Heart right ventricle (tissue), 16 donors: ENCODE measurements around the gene C19orf73. TPM values are rescaled to one million over a fixed set of nuclear protein-coding genes. Genes with fewer than 3 reads are reported as not detected.

Experiments
- ATAC-seq, 8 donors: fragments of 200-7000 bp; cut with Tn5 transposase; one replicate each; pipeline ENCODE4 v1.9.1; 2020; ENCODE audit warnings: mild to moderate bottlenecking in 8 of 8, moderate library complexity in 8 of 8, moderate number of reproducible peaks in 1 of 8
- DNase-seq, 2 donors: peaks; one replicate each; pipeline ENCODE4 v3.0.0-alpha.2; 2020
- H3K27ac ChIP-seq, 10 donors: fragments of 200-600 bp; sonication (generic) in 2 of 10; one replicate each; pipeline versions ENCODE4 v1.5.0 to v1.8.0; 2020 to 2022; ENCODE audit warnings: mild to moderate bottlenecking in 3 of 10
- H3K27me3 ChIP-seq, 7 donors: fragments of 200-600 bp; one replicate each; pipeline ENCODE4 v1.8.0; 2021 to 2022; ENCODE audit warnings: mild to moderate bottlenecking in 2 of 7
- H3K36me3 ChIP-seq, 9 donors: fragments of 200-600 bp; sonication (generic) in 1 of 9; one replicate each; pipeline versions ENCODE4 v1.5.0 to v1.8.0; 2020 to 2022; ENCODE audit warnings: mild to moderate bottlenecking in 2 of 9
- H3K4me1 ChIP-seq, 9 donors: fragments of 200-600 bp; sonication (generic) in 1 of 9; one replicate each; pipeline versions ENCODE4 v1.5.0 to v1.8.0; 2020 to 2022; ENCODE audit warnings: mild to moderate bottlenecking in 4 of 9
- H3K4me3 ChIP-seq, 10 donors: fragments of 200-600 bp; sonication (generic) in 2 of 10; one replicate each; pipeline versions ENCODE4 v1.5.0 to v1.8.0; 2020 to 2022; ENCODE audit warnings: mild to moderate bottlenecking in 7 of 10, moderate library complexity in 2 of 10
- H3K9me3 ChIP-seq, 11 donors: fragments of 200-600 bp in 10 of 11; sonication (generic) in 2 of 11; one replicate each; pipeline versions ENCODE4 v1.5.0 to v1.8.0; 2013 to 2022; ENCODE audit warnings: mild to moderate bottlenecking in 2 of 11, control low read depth in 1 of 11, moderate library complexity in 1 of 11
- WGBS, 2 donors: extraction: QIAGEN DNeasy Blood & Tissue Kit; methylation state at CpG; one replicate each; pipeline ENCODE4 v1.1.7; 2013; ENCODE audit warnings: inconsistent platforms in 1 of 2; 5-methylcytosine and 5-hydroxymethylcytosine counted together
- intact Hi-C, 10 donors: fragments of 100-400 bp; cut with DNase I; formaldehyde crosslinking; loops; one replicate each; pipeline versions ENCODE4 v1.11.1 to v1.14.2; 2022
- polyA plus RNA-seq, 2 donors: library from polyadenylated mRNA; stranded (reverse); fragments of 200-250 nt; gene quantifications; one replicate each; pipeline ENCODE4 v1.2.3, GENCODE V29; 2013
- total RNA-seq, 10 donors: library from RNA; stranded (reverse); fragmentation: NEBNext Ultra II Directional in 3 of 10; extraction: Animal tissue kit (Norgen Biotek cat#: 25700) in 3 of 10; gene quantifications; one replicate each; pipeline versions ENCODE4 v1.2.1 to v1.2.4, GENCODE V29; 2021 to 2023
- TF ChIP-seq, protein P1 (sequence below), 9 donors: fragments of 200-600 bp; sonication (generic) in 2 of 9; IDR thresholded peaks; one replicate each; pipeline versions ENCODE4 v1.5.0 to v1.8.0; 2021 to 2022; ENCODE audit warnings: antibody characterized with exemption in 9 of 9, mild to moderate bottlenecking in 5 of 9, moderate library complexity in 1 of 9
- donor health status: Arrhythmogenic right ventricular cardiomyopathy.
- donor health status: ischemic (EF 13 %, LVEDD 7.1; RV severe dilation, severe dysfunction).
- donor health status: healthy with polysubstance abuse.
- donor health status: DM: no; HTN: yes; CAD: no.
- donor health status: DM: no; HTN: no; CAD: no.
- donor health status: ischemic (EF 25% LVEDD 6.9; RV normal size, moderate dysfunction).
- donor health status: ischemic (EF 25% LVEDD 5.7; RV mildly dilated, moderate dysfunction).
- donor health status: healthy.
- donor health status: DM: yes; HTN: yes; CAD: no.
- donor health status: Ischemic cardiomyopathy.
- donor health status: ischemic (EF 35%, LVEDD 5.7; RV mildly dilated, moderate dysfunction).
- donor health status: nonischemic (EF 11% LVEDD 7.7; RV severe dilation, severe dysfunction).
- donor health status: DM: yes; HTN: yes; CAD: no.
- donor health status: PGD.
- donor health status: ischemic (EF 29% LVEDD 5.4; RV normal size, mild dysfunction).
- donor health status: nonischemic (EF 23%, LVEDD 6.1; RV moderate dilation, normal function).

Gene C19orf73
- total and polyA plus RNA-seq, 12 donors: 0.64 to 5.4 (median 1.2) TPM

DNA sequence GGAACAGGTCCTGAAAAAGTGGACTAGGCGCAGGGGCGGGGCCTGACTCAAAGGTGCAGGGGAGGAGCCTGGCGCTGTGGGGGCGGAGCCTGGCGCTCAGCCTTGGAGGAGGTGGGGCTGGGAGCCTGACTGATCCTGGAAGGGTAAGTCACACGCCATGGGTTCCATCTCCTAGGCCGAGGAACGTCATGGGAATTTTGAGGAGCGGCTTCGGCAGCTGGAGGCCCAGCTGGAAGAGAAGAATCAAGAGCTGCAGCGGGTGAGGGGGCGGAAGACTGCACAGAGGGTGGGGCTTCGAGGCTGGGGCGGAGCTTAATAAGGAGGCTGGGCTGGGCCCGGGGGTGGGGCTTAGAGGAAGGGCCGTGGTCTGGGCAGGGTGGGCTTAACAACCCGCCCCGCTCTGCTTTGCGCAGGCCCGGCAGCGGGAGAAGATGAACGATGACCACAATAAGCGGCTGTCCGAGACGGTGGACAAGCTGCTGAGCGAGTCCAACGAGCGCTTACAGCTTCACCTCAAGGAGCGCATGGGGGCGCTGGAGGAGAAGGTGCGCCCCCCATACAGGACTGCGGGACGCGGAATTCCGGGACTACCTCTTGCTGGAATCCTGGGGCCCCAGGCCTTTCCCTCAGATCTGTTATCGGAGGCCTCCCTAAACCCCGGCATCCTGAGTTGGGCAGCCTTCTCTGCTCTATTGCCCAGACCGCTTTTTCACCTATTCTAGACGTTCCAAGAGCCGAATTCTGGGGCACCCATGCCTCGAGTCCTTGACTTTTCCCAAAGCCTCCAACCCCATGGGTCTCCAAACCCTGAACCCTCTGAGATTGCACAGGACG, 14.9 kb upstream of the C19orf73 start:
- WGBS, 2 donors: 22 to 38% methylated on average over 40 to 42 of the region's 42 CpGs
- DNase-seq (peak; percentile 69 to 76), ATAC-seq (peak; percentile 58 to 76 (median 70))
- TF ChIP-seq, protein P1, sequence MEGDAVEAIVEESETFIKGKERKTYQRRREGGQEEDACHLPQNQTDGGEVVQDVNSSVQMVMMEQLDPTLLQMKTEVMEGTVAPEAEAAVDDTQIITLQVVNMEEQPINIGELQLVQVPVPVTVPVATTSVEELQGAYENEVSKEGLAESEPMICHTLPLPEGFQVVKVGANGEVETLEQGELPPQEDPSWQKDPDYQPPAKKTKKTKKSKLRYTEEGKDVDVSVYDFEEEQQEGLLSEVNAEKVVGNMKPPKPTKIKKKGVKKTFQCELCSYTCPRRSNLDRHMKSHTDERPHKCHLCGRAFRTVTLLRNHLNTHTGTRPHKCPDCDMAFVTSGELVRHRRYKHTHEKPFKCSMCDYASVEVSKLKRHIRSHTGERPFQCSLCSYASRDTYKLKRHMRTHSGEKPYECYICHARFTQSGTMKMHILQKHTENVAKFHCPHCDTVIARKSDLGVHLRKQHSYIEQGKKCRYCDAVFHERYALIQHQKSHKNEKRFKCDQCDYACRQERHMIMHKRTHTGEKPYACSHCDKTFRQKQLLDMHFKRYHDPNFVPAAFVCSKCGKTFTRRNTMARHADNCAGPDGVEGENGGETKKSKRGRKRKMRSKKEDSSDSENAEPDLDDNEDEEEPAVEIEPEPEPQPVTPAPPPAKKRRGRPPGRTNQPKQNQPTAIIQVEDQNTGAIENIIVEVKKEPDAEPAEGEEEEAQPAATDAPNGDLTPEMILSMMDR (IDR thresholded peaks at IDR 0.05): peak in 2 of 9 donors; percentile 21 to 25
- Histone ChIP-seq H3K4me3 (peak overlapping the region in 9 of 10 donors; percentile 2 to 43 (median 37)), H3K27ac (peak overlapping the region in 2 of 10 donors; percentile 10 to 28), H3K36me3 (no peaks in the 10 kb centered on the region), H3K9me3 (no peaks in the 10 kb centered on the region), H3K4me1 (peaks cover 0 to 29% (median 17%) of the 10 kb centered on the region in 9 donors), H3K27me3 (peaks cover 0 to 19% (median 0%) of the 10 kb centered on the region in 7 donors)
- intact Hi-C loops: no loop called here

DNA sequence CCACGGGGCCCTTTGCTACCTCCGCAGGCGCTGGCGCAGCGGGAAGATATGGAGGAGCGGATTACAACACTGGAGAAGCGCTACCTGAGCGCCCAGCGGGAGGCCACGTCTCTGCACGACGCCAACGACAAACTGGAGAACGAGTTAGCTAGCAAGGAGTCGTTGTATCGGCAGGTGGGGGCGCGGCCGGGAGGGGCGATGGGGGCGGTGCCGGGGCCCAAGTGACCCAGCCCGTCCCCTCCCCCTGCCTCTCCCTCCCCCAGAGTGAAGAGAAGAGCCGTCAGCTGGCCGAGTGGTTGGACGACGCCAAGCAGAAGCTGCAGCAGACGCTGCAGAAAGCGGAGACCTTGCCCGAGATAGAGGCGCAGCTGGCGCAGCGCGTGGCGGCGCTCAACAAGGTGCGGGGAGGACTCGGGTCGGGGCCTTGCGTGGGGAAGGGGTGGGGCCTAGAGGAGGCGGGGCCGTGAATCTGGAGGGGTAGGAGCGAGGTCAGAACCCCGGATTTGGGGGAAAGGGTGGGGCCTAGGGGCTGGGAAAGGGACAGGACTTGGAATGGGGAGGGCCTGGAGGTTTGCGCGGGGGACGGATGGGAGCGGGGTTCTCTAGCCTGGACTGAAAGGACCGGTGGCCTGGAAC, 14.1 kb upstream of the C19orf73 start:
- TF ChIP-seq, protein P1 (IDR thresholded peaks at IDR 0.05): no peak
- peak overlapping the region in 2 of 10 donors; percentile 10 to 28 for H3K27ac ChIP-seq
- peak overlapping the region in 9 of 10 donors; percentile 2 to 43 (median 37) for H3K4me3 ChIP-seq
- ATAC-seq (peak in 6 of 8 donors; percentile 1 to 19 (median 12)), DNase-seq (peak in 1 of 2 donors; percentile 57)
- peaks cover 0 to 35% (median 24%) of the 10 kb centered on the region in 9 donors for H3K4me1 ChIP-seq
- intact Hi-C loops: no loop called here
- H3K36me3 ChIP-seq: no peaks in the 10 kb centered on the region
- WGBS, 2 donors: 9 to 23% methylated on average over 49 of the region's 49 CpGs
- no peaks in the 10 kb centered on the region for H3K9me3 ChIP-seq
- peaks cover 0 to 19% (median 0%) of the 10 kb centered on the region in 7 donors for H3K27me3 ChIP-seq

DNA sequence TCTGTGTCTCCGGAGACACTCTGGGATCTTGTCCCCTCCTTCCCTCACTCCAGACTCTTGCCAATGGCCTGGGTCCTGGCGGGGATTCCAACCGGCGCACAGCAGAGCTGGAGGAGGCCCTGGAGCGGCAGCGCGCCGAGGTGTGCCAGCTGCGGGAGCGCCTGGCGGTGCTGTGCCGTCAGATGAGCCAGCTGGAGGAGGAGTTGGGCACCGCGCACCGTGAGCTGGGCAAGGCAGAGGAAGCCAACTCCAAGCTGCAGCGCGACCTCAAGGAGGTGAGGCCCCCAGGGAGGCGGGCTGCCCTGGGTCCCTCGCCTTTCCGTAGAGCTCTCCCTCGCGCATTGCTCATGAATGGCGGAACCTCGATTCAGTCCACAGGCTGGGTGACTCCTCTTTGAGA, 11.4 kb upstream of the C19orf73 start:
- H3K36me3 ChIP-seq: no peaks in the 10 kb centered on the region
- 94 to 95% methylated on average over 24 of the region's 24 CpGs for WGBS, 2 donors
- H3K27ac ChIP-seq: no peak overlapping the region
- TF ChIP-seq, protein P1 (IDR thresholded peaks at IDR 0.05): no peak
- intact Hi-C loops: no loop called here
- H3K4me3 ChIP-seq: no peak overlapping the region
- no peak for DNase-seq
- H3K9me3 ChIP-seq: no peaks in the 10 kb centered on the region
- no peak for ATAC-seq
- peaks cover 0 to 33% (median 25%) of the 10 kb centered on the region in 9 donors for H3K4me1 ChIP-seq
- H3K27me3 ChIP-seq: peaks cover 0 to 19% (median 0%) of the 10 kb centered on the region in 7 donors

DNA sequence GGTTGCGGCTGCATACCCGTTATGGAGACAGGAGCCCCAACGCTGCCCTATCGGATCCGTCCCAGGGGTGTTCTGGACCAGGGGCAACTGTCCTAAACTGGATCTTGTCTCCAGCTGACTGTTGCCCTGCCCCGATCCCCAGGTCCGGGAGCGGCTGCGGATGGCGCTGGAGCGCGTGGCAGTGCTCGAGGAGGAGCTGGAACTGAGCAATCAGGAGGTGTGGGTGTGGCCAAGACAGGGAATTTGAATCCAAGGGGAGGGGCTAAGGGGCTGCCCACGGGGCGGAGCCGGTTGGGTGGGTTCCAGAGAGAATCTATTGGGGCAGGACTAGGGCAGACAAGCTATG, 10.3 kb upstream of the C19orf73 start:
- no peak overlapping the region for H3K27ac ChIP-seq
- H3K9me3 ChIP-seq: no peaks in the 10 kb centered on the region
- intact Hi-C loops: no loop called here
- TF ChIP-seq, protein P1 (IDR thresholded peaks at IDR 0.05): no peak
- H3K4me3 ChIP-seq: no peak overlapping the region
- 55 to 56% methylated on average over 16 of the region's 16 CpGs for WGBS, 2 donors
- ATAC-seq (no peak), DNase-seq (no peak)
- H3K27me3 ChIP-seq: peaks cover 0 to 8% (median 0%) of the 10 kb centered on the region in 7 donors
- peaks cover 0 to 31% (median 19%) of the 10 kb centered on the region in 9 donors for H3K4me1 ChIP-seq
- H3K36me3 ChIP-seq: no peaks in the 10 kb centered on the region
